Ascending aorta (tissue), 2 donors: Measurements from ENCODE around the gene CNPPD1. TPM values are rescaled to one million over a fixed set of nuclear protein-coding genes. Genes with fewer than 3 reads are reported as not detected.
A peak's percentile ranks its signal among the peaks of the same experiment; 100 is the strongest.

Experiments
- DNase-seq, 2 donors: peaks; one replicate each; pipeline ENCODE4 v3.0.0-alpha.2; 2019; ENCODE audit warnings: low spot score in 2 of 2
- H3K27ac ChIP-seq, 2 donors: fragments of 200-600 bp; sonication (generic); one replicate each; pipeline ENCODE4 v1.5.1; 2016 to 2017; ENCODE audit warnings: mild to moderate bottlenecking in 1 of 2
- H3K27me3 ChIP-seq: fragments of 200-600 bp; sonication (generic); one replicate; pipeline ENCODE4 v1.5.1; 2017
- H3K36me3 ChIP-seq, 2 donors: fragments of 200-600 bp; sonication (generic); one replicate each; pipeline ENCODE4 v1.5.1; 2016
- H3K4me1 ChIP-seq, 2 donors: fragments of 200-600 bp; sonication (generic); one replicate each; pipeline ENCODE4 v1.5.1; 2016 to 2017; ENCODE audit warnings: mild to moderate bottlenecking in 1 of 2
- H3K4me3 ChIP-seq, 2 donors: fragments of 200-600 bp; sonication (generic); one replicate each; pipeline ENCODE4 v1.5.1; 2016 to 2017; ENCODE audit warnings: mild to moderate bottlenecking in 1 of 2
- H3K9me3 ChIP-seq, 2 donors: fragments of 200-600 bp; sonication (generic); one replicate each; pipeline ENCODE4 v1.5.1; 2016
- intact Hi-C: fragments of 100-400 bp; cut with DNase I; formaldehyde crosslinking; loops from one replicate; pipeline ENCODE4 v1.15.1; 2023
- total RNA-seq: library from RNA; depleted of rRNA; stranded (reverse); fragments of >200 nt; gene quantifications from one replicate; pipeline ENCODE4 v1.1.0, GENCODE V29; 2016
- TF ChIP-seq, protein P1 (sequence below), 3 experiments: fragments of 200-600 bp in 2 of 3; fragments of 450-650 bp in 1 of 3; sonication (generic) in 2 of 3; IDR thresholded peaks; one replicate each; pipeline ENCODE4 v1.5.1; 2016 to 2019; ENCODE audit warnings: antibody characterized with exemption in 3 of 3, mild to moderate bottlenecking in 1 of 3, moderate library complexity in 1 of 3

The CNPPD1 gene
- total RNA-seq, 1 donor from 2014 or later, result 49.4 TPM

GRCh38 chr2:219174801-219175200 lies 1.9 kb downstream of the CNPPD1 start:
- TF ChIP-seq, protein P1, sequence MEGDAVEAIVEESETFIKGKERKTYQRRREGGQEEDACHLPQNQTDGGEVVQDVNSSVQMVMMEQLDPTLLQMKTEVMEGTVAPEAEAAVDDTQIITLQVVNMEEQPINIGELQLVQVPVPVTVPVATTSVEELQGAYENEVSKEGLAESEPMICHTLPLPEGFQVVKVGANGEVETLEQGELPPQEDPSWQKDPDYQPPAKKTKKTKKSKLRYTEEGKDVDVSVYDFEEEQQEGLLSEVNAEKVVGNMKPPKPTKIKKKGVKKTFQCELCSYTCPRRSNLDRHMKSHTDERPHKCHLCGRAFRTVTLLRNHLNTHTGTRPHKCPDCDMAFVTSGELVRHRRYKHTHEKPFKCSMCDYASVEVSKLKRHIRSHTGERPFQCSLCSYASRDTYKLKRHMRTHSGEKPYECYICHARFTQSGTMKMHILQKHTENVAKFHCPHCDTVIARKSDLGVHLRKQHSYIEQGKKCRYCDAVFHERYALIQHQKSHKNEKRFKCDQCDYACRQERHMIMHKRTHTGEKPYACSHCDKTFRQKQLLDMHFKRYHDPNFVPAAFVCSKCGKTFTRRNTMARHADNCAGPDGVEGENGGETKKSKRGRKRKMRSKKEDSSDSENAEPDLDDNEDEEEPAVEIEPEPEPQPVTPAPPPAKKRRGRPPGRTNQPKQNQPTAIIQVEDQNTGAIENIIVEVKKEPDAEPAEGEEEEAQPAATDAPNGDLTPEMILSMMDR (IDR thresholded peaks at IDR 0.05), result no peak
- Histone ChIP-seq H3K27me3 (no peaks in the 10 kb centered on the region), H3K4me1 (peaks cover 4 to 32% of the 10 kb centered on the region in 2 donors), H3K4me3 (no peak overlapping the region), H3K27ac (no peak overlapping the region), H3K9me3 (no peaks in the 10 kb centered on the region), H3K36me3 (peaks cover 26 to 35% of the 10 kb centered on the region in 2 donors)
- intact Hi-C loops, result loop anchor here (5.0 kb wide), 1 partner anchor 212 kb away; the partner anchor contains the start of gene DNPEP
- DNase-seq, result no peak

- intact Hi-C loops, result no loop called here
- TF ChIP-seq, protein P1 (IDR thresholded peaks at IDR 0.05), result no peak
- Histone ChIP-seq H3K36me3 (peaks cover 23 to 32% of the 10 kb centered on the region in 2 donors), H3K4me1 (peaks cover 4 to 26% of the 10 kb centered on the region in 2 donors), H3K9me3 (no peaks in the 10 kb centered on the region), H3K27me3 (no peaks in the 10 kb centered on the region), H3K27ac (no peak overlapping the region), H3K4me3 (no peak overlapping the region)
- no peak for DNase-seq
Observed at GRCh38 chr2:219174146-219174545, 2.6 kb downstream of the CNPPD1 start.

DNA sequence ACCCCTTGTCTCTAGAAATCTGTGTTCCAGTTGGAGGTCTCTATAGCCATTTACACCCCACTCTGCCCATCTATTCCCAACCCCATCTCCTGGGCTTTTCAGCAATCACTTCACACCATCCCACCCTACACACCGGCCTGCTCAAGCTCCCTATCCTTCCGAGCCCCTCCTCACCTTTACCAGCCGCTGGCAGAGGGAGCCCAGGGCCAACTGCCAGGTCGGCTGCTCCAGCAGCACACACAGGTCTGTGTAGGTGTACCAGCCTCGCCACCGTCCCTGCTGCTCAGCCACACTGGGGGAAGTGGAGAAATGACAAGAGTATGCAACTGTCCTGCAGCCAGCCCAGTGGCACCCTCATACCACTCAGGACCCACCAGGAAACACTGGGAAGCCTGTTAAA lies 3.5 kb downstream of the CNPPD1 start:
- H3K9me3 ChIP-seq, result no peaks in the 10 kb centered on the region
- H3K27ac ChIP-seq, result no peak overlapping the region
- DNase-seq, result no peak
- no peak overlapping the region for H3K4me3 ChIP-seq
- peaks cover 23 to 32% of the 10 kb centered on the region in 2 donors for H3K36me3 ChIP-seq
- TF ChIP-seq, protein P1 (IDR thresholded peaks at IDR 0.05), result no peak
- H3K27me3 ChIP-seq, result no peaks in the 10 kb centered on the region
- H3K4me1 ChIP-seq, result peaks cover 0 to 20% of the 10 kb centered on the region in 2 donors
- intact Hi-C loops, result no loop called here

- Histone ChIP-seq H3K9me3 (no peaks in the 10 kb centered on the region), H3K4me1 (peaks cover 0 to 20% of the 10 kb centered on the region in 2 donors), H3K36me3 (peaks cover 23 to 32% of the 10 kb centered on the region in 2 donors), H3K4me3 (no peak overlapping the region), H3K27ac (peak overlapping the region; percentile 58 to 69), H3K27me3 (no peaks in the 10 kb centered on the region)
- TF ChIP-seq, protein P1 (IDR thresholded peaks at IDR 0.05), result no peak
- DNase-seq, result no peak
- intact Hi-C loops, result no loop called here
Observed at GRCh38 chr2:219172231-219173154, 4.2 kb downstream of the CNPPD1 start.

GRCh38 chr2:219171231-219171651 lies 5.5 kb downstream of the CNPPD1 start:
- peaks cover 0 to 20% of the 10 kb centered on the region in 2 donors for H3K4me1 ChIP-seq
- DNase-seq, result peak in 1 of 2 donors; percentile 81
- peak overlapping the region; percentile 58 to 69 for H3K27ac ChIP-seq
- TF ChIP-seq, protein P1 (IDR thresholded peaks at IDR 0.05), result peak; percentile 48 to 66 (median 62)
- intact Hi-C loops, result loop anchor here (1.0 kb wide), 1 partner anchor 127 kb away; no protein-coding TSS in a partner anchor
- no peaks in the 10 kb centered on the region for H3K9me3 ChIP-seq
- no peaks in the 10 kb centered on the region for H3K27me3 ChIP-seq
- H3K4me3 ChIP-seq, result no peak overlapping the region
- H3K36me3 ChIP-seq, result peaks cover 23 to 32% of the 10 kb centered on the region in 2 donors
